GM12891 (cell line): ENCODE data around the gene MYLK4.

ENCODE experiments used
- POLR2A ChIP-seq: IDR thresholded peaks from 2 replicates; pipeline ENCODE4 v1.6.1; 2011; ENCODE audit warnings: low read depth, low read length, control low read depth
- POLR2AphosphoS5 ChIP-seq: IDR thresholded peaks from 2 replicates; pipeline ENCODE4 v1.6.1; 2011; ENCODE audit warnings: low read depth, low read length, control low read depth

DNA sequence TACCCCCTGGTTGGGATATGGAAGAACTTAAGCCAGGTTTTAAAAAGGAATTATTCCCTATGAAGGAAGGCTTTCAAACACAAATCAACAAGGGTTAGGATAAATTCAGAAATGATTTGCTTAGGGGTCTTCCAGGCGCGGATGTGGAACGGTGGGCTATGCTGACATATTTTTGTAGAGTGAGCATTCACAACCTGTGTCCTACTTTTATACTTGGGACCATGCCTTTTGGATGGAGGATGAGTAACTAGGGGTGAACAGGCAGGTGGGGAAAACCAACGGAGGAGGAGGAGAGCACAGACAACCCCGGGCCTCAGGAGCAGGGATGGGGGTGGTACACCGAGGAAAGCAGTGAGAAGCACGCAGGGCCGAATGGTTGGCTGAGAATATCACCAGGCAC is 5.9 kb downstream of the MYLK4 start:
- TF ChIP-seq POLR2A, result no peak
- TF ChIP-seq POLR2AphosphoS5, result no peak
